ENCODE measurements around the gene SSX2IP.

GRCh38 chr1:84703431-84703830 lies 13.2 kb upstream of the SSX2IP start:
- TF ChIP-seq CTCF (IDR thresholded peaks at IDR 0.05): no peak
- TF ChIP-seq EP300 (IDR thresholded peaks at IDR 0.05): no peak
- TF ChIP-seq POLR2AphosphoS5 (IDR thresholded peaks at IDR 0.05): no peak
